Stimulated activated CD4-positive, alpha-beta T cell treated with anti-CD3 and anti-CD28 coated beads, Interleukin-4, amount 100 ng/mL, for 1 hour (primary cell): ENCODE results near the gene SH2D2A.
"Not testable (repeated sequence)": the region's sequence is repeated elsewhere in the genome, so short reads cannot be mapped to it uniquely, and the experiment has no call there.

Experiments used
- DNase-seq: peaks from one replicate; pipeline ENCODE4 v3.0.0-alpha.2; 2020

Gene SH2D2A

GRCh38 chr1:156767101-156767878 lies 49.4 kb downstream of the SH2D2A start, which contains the start of gene PRCC:
PRCC (plus strand) TSS chr1:156767535; CDS start chr1:156767772, 237 bp downstream.
- DNase-seq = peak; percentile 92

- no peak for DNase-seq
These were observed 50.1 kb downstream of the SH2D2A start for GRCh38 chr1:156766298-156767100.

GRCh38 chr1:156765666-156766065 lies 51.0 kb downstream of the SH2D2A start:
- DNase-seq = no peak

GRCh38 chr1:156765136-156765535 lies 51.5 kb downstream of the SH2D2A start:
- not testable (repeated sequence) for DNase-seq

GRCh38 chr1:156760796-156761104 lies 55.9 kb downstream of the SH2D2A start:
- DNase-seq = no peak

- no peak for DNase-seq
These were observed 56.4 kb downstream of the SH2D2A start for GRCh38 chr1:156760092-156760795.

- not testable (repeated sequence) for DNase-seq
These were observed 58.9 kb downstream of the SH2D2A start for GRCh38 chr1:156757572-156758253.

- no peak for DNase-seq
These were observed 60.3 kb downstream of the SH2D2A start for GRCh38 chr1:156756355-156756754.
